NCI-H2227 treated with DMSO at 0.1 percent for 48 hours (cell line): ENCODE measurements around the gene MTG1.
"Not testable (repeated sequence)": the region's sequence is repeated elsewhere in the genome, so short reads cannot be mapped to it uniquely, and the experiment has no call there.

Source experiments
- DNase-seq: peaks from one replicate; lab custom pipeline; 2025; lab: John Stamatoyannopoulos, UW

MTG1 gene

DNA sequence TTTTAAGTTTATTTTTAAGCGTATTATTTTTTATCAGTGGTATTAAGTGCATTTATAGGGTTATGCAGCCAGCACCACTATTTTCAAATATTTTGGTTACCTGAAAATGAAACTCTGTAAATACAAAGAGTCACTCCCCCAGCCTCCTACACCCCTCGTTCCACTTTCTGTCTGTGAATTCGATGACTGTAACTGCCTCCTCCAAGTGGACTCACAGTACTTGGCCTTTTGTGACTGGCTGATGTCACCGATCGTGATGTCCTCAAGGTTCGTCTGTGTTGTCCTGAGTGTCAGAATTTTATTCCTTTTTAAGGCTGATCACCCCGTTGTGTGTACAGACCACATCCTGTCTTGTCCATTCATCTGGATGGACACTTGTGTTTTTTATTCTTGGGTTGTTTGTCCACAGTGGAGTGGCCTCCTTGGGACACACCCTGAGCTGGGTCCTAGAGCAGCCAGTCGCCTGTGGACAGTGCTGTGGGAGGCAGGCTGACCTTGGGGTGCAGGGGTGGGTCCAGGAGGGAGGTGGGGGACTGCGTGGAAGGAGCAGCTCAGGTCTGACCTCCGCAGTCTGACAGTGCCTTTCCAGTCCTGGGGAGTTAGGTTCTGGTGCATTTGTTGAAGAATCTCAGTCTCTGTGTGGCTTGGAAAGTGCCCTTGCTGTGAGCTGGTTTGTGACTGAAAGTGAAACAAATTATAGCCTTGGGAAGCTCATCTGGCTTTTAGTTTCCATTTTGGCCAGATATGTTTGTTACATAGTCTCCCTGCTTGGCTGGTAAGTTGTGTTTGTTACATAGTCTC, 6.9 kb downstream of the MTG1 start:
- no peak for DNase-seq

DNA sequence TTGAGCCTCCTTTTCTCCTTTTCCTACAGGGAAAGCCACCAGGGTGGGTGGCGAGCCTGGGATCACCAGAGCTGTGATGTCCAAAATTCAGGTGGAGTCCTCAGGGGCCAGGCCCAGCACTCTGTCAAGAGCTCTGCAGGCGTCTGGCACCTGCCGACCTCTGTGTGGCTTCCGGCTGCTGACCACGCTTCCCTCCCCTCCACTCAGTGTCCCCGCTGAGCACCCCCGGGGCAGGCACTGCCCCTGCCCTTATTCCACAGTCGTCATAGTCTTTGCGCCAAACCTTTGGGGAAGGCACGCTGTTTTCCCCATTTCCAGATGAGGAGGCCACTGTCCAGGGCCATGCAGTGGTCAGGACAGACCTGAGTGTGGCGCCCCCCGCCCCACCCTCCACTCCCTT, 7.5 kb downstream of the MTG1 start:
- no peak for DNase-seq

DNA sequence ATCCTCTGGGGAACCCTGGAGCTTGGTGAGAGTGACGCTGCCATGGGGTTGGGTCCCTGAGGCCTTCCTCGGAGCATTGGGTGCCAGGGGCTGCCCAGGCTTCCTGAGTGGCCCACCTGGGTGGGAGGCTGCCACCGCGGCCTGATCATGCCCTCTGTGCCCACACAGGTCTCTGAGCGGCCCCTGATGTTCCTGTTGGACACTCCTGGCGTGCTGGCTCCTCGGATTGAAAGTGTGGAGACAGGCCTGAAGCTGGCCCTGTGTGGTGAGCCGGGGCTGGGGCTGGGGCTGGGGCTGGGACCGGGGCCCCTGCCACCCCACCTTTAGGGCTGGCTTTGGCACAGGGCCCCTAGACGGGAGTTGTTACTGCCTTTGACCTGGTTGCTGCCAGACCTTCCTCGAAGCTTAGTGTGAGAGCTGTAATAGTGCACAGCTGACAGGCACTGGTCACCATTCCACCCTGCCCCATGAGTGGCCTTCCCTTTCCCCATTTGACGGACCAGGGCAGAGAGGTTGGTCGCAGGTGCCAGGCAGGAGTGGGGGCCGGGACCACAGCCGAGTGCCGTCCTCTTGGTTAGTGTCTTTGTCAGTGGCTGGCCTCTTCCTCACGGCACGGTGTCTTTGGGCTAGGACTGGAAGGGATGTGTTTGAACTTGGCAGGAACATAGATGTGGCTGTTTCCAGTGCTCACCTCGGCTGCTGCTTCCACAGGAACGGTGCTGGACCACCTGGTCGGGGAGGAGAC, 8.2 kb downstream of the MTG1 start:
- no peak for DNase-seq

DNA sequence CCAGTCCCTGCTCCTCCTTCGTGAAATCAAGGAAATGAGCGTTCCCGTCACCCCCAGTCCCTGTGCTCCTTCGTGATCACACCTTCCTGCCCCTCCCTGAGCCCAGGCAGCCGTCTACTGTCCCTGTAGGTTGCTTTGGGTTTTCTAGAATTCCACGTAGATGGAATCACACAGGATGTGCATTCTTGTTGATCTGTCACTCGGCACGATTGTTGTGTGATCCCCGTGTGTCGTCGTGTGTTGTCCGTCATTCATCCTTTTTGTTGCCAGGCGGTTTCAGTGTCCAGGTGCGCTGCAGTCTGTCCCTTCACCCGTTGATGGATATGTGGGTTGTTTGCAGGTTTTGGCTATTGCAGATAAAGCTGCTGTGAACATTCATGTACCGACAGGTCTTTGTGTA, 9.4 kb downstream of the MTG1 start:
- DNase-seq, result no peak

DNA sequence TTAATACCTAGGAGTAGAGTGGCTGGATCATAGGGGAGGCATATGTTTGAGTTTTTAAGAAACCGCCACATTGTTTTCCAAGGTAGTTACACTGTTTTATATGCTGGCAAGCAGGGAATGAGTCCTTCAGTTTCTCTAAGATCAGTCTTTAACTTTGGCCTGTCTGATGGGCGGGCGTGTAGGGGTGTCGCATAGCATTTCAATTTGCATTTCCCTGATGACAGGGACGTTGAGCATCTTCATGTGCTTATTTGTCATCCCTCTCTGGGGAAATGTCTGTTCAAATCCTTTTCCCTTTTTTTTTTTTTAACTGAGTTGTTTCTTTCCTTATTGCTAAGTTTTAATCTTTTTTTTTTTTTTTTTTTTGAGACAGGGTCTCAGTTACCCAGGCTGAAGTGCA, 9.8 kb downstream of the MTG1 start:
- no peak for DNase-seq

DNA sequence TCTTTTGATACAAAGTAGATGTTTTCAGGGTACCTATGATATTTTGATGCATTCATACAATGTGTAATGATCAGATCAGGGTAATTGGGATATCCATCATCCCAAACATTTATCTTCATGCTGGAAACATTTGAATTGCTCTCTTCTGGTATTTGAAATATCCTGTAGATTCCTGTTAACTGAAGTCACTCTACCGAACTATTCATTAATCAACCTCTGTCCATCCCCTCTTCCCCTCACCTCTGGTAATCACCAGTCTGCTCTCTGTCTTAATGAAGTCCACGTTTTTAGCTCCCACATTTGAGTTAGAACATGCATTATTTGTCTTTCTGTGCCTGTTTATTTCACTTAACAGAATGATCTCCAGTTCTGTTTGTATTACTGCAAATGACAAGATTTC, 11.3 kb downstream of the MTG1 start:
- DNase-seq, result no peak

DNA sequence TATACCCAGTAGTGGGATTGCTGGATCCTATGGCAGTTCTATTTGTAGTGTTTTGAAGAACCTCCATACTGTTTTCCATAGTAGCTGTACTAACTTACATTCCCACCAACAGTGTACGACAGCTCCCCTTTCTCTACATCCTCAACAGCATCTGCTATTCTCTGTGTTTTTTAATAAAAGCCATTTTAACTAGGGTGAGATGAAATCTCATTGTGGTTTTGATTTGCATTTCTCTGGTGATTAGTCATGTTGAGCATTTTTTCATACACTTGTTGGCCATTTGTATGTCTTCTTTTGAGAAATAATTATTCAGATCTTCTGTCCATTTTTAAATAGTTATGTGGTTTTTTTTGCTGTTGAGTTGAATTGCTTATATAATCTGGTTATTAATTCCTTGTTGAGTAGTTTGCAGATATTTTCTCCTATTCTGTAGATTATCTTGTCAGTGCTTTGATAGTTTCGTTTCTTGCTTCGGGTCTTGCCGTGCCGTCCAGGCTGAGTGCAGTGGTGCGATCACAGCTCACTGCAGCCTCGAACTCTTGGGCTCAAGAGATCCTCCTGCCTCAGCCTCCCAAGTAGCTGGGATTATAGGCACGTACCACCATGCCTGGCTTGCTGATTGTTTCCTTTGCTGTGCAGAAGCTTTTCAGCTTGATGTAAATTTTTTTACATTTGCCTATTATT, 12.0 kb downstream of the MTG1 start:
- DNase-seq, result no peak

DNA sequence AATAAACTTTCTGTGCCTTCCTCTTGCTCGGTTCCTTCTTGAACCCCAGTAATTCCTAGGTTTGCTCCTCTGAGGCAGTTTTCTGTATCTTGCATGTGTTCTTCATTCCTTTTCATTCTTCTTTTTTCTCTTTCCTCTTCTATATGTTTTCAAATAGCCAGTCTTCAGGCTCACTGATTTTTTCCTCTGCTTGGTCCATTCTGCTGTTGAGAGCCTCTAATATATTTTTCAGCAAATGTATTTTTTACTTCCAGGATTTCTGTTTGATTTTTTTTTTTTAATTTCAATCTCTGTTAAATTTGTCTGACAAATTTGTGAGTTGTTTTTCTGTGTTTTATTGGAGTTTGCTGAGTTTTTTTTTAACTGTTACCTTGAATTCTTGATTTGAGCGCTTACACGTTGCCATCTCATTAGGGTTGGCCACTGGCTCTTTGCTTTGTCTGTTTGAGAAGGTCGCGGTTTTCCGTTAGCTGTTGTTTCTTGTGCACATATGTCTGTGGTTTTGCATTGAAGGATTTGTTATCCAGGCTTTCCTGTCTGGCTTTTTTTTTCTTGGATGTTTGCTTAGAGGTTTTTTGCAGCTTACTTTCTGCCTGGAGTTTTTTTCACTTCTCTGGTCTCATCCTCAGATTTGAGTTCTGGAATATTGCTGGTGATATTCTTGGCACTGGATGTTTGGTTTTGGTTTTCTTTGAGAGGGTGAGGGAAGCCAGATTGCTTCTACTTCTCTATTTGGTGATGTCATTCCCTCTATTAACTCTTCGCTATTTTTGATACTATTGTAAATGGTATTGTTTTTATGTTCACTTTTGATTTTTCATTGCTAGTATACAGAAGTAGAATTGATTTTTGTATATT, 17.8 kb downstream of the MTG1 start:
- DNase-seq, result no peak

DNA sequence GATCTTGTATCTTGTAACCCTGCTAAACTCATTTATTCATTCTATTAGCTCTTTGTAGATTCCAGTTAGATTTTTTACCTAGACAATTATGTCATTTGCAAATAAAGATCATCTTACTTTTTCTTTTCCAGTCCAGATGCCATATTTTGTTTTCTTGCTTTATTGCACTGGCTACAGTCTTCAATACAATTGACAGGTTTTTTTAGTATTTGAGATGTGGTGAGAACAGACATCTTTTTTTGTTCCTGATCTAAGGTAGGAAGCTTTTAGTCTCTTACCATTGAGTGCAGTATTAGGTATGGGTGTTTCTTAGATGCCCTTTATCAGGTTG, 18.4 kb downstream of the MTG1 start:
- no peak for DNase-seq

DNA sequence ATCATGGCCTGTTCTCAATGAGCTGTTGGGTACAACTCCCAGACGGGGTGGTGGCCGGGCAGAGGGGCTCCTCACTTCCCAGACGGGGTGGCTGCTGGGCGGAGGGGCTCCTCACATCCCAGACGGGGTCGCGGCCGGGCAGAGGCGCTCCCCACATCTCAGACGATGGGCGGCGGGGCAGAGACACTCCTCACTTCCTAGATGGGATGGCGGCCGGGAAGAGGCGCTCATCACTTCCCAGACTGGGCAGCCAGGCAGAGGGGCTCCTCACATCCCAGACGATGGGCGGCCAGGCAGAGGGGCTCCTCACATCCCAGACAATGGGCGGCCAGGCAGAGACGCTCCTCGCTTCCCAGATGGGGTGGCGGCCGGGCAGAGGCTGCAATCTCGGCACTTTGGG, 20.4 kb downstream of the MTG1 start:
- DNase-seq, result not testable (repeated sequence)

DNA sequence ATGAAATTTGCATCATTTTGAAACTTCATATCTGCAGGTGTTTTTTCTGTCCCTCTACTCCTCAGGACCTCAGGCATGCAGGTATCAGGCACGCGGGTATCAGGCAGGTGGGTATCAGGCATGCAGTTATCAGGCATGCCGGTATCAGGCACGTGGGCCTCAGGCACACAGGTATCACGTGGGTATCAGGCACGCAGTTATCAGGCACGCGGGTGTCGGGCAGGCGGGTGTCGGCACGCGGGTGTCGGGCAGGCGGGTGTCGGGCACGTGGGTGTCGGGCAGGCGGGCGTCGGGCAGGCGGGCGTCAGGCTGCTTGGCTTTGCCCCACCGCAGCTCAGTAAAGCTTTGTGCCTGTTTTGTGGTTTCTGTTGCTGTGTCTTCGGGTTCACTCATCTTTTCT, 21.8 kb downstream of the MTG1 start:
- DNase-seq, result no peak

DNA sequence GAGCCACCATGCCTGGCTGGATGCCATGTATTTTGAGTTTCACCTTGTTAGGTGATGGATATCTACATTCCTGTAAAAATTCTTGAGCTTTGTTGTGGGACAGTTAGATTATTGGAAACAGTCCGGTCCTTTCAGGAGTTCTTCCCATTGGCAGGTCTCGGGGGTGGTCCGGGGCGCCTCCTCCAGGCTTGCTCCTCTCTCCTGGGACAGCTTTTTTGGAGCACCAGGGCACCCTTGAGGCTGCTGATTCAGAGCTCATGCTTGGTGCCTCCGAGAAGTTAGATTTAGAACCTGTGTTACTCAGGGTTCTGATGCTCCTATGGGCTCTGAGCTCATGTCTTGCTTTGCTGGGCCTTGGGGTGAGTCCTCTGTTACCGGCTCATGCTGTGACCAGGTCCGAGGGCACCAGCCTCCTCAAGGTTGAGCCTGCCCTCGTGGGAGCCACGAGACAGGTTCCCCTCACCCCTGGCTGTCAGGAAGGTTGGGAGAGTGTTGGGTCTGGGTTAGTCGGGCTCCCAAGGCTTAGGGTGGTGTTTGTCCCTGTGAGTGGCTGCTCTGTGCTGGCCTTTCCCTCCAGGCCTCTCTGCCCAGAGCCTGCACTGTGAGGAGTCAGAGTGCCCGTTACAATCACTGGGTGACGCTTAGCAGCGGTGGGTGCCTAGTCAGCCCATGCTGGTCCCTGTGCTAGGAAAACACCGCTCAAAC, 24.5 kb downstream of the MTG1 start:
- DNase-seq, result no peak

DNA sequence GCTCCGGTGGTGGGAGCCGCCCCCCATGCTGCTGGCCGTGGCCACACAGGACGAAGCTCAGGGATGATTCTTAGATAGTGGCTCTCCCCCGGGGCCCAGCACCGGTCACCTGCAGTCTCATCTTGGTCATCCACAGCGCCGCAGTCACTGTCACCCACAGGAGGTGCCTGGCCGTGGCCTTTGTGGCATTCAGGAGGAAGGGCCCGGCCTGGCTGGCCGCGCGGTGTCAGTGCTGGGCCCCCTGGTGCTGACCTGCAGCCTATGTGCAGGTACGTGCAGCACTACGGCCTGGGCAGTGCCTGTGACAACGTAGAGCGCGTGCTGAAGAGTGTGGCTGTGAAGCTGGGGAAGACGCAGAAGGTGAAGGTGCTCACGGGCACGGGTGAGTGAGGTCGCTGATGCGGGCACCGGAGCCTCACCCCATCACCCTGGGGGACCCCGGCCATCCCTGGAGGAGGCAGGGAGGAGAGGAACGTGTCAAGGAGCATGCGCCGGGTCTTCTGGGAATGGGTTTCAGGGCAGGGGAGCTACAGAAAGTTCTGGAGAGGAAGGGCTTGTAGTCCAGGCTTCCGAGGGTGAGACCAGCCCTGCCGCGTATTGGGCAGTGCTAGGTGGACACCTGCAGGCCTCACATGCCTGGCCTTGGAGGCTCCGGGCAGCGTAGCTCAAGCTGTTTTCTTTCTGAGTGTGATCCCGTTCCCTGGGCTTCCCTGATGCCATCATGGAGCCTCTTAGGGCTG, 25.4 kb downstream of the MTG1 start:
- no peak for DNase-seq

DNA sequence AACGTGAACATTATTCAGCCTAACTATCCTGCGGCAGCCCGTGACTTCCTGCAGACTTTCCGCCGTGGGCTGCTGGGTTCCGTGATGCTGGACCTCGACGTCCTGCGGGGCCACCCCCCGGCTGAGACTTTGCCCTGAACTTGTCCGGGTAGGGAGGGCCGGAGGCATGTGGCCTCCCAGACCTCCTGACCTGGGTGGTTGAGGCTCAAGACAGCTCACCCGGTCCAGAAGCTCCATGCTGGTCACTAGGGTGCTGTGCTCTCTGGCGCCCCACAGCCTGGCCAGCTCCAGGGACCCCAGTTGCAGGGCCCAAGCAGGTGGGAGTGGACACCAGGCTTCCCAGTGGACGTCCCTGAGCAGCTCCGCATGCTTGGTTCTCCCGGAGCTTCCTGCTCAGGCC, 26.1 kb downstream of the MTG1 start:
- DNase-seq, result no peak

DNA sequence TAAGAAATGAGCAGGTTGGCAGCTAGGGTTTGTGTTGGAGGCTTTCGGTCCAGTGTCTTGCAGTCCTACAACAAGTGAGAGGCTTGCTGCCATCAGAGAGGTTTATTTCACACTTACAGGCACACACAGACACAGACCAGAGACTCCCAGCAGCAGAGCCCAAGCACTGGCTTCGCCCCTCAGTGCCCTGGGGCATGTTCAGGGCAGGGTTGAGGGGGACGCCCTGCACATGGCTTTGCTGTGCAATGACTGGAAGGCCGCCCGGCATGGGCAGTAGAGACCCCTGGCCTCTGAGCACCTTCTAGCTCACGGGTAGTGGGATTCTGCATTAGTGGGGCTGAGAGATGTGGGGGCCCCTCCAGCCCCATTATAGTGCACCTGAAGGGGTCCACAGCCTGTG, 26.6 kb downstream of the MTG1 start:
- DNase-seq, result no peak

DNA sequence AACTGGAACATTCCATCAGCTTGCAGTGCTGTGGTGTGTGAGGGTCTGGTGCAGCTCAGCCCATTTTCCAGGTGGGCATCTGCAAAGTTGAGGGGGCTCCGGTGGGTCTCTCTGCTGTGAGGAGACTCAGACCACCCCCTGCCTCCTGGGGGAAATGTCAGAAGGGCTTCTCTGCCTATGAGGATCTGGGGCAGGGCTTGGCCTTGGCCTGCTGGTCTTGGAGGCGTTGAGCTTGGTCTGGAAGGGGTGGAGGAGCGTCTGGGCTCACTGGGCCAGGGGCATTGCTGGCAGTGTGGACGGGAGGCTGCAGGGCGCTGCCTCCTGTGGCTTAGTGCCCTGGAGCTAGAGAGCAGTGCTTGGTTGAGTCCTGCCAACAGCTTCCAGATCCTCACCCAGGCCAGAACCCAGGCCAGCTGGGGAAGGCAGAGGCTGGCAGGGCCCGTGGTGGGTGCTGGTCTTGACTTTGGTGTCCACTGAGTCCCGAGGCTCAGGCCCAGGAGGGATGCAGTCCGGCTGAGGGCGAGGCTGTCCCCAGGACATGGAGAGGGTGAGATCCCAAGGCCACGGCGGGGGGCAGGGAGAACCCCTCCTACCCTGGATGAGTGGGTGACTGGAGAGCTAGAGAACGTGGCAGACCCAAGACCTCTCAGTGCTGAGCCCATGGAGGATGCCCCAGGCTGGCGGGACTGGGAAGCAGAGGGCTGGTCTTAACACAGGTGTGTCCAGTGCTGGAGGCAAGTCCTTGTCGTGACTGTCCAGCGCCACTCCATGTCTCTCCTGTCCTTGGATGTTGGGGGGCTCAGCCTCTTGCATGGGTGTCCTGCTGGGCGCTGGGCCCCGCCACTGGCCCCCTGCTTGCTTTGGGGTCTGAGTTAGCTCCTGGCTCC, 27.6 kb downstream of the MTG1 start:
- no peak for DNase-seq

DNA sequence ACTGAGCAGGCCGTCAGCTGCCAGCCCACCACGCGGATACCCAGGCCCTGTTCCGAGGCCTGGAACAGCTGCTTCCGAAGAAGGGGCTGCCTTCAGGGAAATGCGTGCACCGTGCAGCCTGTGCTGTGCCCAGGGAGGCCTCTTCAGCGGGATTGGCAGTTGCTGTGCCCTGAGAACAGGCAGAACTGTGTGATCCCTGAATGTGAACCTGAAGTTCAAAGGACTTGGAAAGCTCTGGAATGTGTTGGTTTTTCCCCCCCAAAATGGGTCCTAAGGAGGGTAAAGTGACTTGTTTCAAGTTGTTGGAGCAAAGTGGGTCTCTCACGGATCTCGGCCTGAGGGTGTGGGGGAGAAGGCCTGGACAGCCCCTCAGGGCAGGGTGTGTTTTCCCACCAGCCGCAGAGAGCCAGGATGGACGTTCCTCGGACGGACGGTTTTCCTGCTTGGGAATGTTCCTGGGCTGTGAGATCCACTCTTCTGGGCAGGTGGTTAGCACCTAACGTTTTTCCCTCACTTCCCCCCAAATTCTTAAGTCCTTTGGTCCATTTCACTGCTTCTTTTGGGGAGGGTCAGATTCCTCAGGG, 28.4 kb downstream of the MTG1 start:
- no peak for DNase-seq

DNA sequence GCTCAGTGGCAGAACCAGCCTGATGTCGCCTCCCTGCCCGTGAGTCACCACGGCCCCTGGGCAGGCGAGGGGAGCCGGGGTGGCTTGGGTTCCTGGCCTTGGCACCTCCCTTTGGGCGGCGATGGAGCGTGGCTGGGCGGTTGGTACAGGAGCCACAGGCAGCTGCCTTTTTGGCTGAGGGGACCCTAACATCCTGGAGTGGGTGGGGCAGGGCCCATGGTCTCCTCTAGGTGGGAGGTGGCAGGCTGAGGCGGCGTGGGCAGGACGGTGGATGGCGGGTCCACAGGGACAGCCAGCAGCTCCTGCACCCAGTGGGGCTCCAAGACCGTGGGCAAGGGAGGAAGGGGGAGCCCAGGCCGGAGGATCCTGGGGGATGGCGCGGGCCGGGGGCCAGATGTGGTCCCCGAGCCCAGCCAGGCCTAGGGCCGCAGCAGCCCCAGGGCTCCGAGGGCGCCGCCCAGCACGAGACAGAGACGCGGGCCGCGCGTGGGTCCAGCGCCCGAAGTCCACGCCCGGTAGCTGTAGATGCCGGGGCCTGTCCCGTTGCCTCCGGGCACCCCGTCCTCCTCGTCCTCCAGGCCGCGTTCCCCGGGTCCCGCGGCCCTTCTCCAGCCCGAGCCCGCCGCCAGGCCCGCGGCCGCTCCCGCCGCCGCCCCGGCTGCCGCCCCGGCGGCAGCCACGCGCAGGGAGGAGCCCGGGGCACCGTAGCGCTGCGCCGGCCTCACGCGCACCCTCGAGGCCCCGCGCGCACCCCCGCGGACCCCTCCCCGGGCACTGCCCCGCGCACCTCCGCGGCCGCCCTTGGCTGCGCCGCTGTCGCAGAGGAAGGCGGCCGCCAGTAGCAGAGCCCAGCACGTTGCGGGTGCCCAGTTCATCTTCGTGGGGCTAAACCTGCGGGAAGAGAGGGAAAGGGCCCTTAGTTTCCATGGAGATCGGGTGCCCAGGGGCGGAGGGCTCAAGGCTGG, 29.1 kb downstream of the MTG1 start:
- no peak for DNase-seq
